HG03521 (cell line): ENCODE results near the gene HOXC10.

Experiments used
- ATAC-seq: cut with Tn5 transposase; IDR thresholded peaks from one replicate; pipeline ENCODE4 v1.9.1; 2021; ENCODE audit warnings: mild to moderate bottlenecking, moderate library complexity; ENCODE audit not compliant: unreplicated experiment

HOXC10 gene

GRCh38 chr12:53984901-53985691, at the start of gene HOXC10:
Gene HOXC10 (plus strand): TSS chr12:53985146. CDS start chr12:53985260, 114 bp downstream.
- ATAC-seq, result no peak

- ATAC-seq, result no peak
Measured at GRCh38 chr12:53935383-53936341, 49.3 kb upstream of the HOXC10 start.

- ATAC-seq, result no peak
Measured at GRCh38 chr12:53937099-53937498, 47.8 kb upstream of the HOXC10 start.

- no peak for ATAC-seq
Measured at GRCh38 chr12:53937596-53938325, 47.2 kb upstream of the HOXC10 start.

- ATAC-seq, result no peak
Measured at GRCh38 chr12:53938326-53939140, 46.4 kb upstream of the HOXC10 start, which contains the start of gene HOXC13. Gene HOXC13 (plus strand): TSS chr12:53938831. CDS start chr12:53938907, 76 bp downstream.

GRCh38 chr12:53939141-53940108, 45.5 kb upstream of the HOXC10 start:
- no peak for ATAC-seq

- no peak for ATAC-seq
Measured at GRCh38 chr12:53940443-53941014, 44.4 kb upstream of the HOXC10 start.

- no peak for ATAC-seq
Measured at GRCh38 chr12:53941187-53941586, 43.8 kb upstream of the HOXC10 start.

- no peak for ATAC-seq
Measured at GRCh38 chr12:53941750-53942149, 43.2 kb upstream of the HOXC10 start.

GRCh38 chr12:53942467-53942997, 42.4 kb upstream of the HOXC10 start:
- ATAC-seq, result no peak

- ATAC-seq, result no peak
Measured at GRCh38 chr12:53944209-53944608, 40.7 kb upstream of the HOXC10 start.

- no peak for ATAC-seq
Measured at GRCh38 chr12:53944907-53945847, 39.8 kb upstream of the HOXC10 start.

- ATAC-seq, result no peak
Measured at GRCh38 chr12:53947743-53948142, 37.2 kb upstream of the HOXC10 start.

- ATAC-seq, result no peak
Measured at GRCh38 chr12:53948650-53949593, 36.0 kb upstream of the HOXC10 start.

GRCh38 chr12:53949631-53950436, 35.1 kb upstream of the HOXC10 start:
- no peak for ATAC-seq
